Breast epithelium (tissue), 4 donors: ENCODE results near the gene GAPDH. TPM values are rescaled to one million over a fixed set of nuclear protein-coding genes. Genes with fewer than 3 reads are reported as not detected.

Source experiments
- DNase-seq, 2 donors: peaks; one replicate each; pipeline ENCODE4 v3.0.0-alpha.2; 2019; ENCODE audit warnings: low spot score in 2 of 2
- H3K27ac ChIP-seq, 2 donors: fragments of 200-600 bp; sonication (generic) in 1 of 2; one replicate each; pipeline ENCODE4 v1.5.1; 2016 to 2019; ENCODE audit warnings: mild to moderate bottlenecking in 1 of 2
- H3K27me3 ChIP-seq, 2 donors: fragments of 200-600 bp; sonication (generic) in 1 of 2; one replicate each; pipeline versions ENCODE4 v1.5.1 to v1.6.0; 2017 to 2019; ENCODE audit warnings: control low read depth in 1 of 2, mild to moderate bottlenecking in 1 of 2
- H3K36me3 ChIP-seq: fragments of 200-600 bp; one replicate; pipeline ENCODE4 v1.5.1; 2019
- H3K4me1 ChIP-seq, 2 donors: fragments of 200-600 bp; sonication (generic); one replicate each; pipeline ENCODE4 v1.5.1; 2016 to 2019; ENCODE audit warnings: control low read depth in 1 of 2
- H3K4me3 ChIP-seq, 3 donors: fragments of 200-600 bp; sonication (generic); 1 replicate in 2 of 3; 2 replicates in 1 of 3; pipeline ENCODE4 v1.5.1; 2016 to 2019; ENCODE audit warnings: mild to moderate bottlenecking in 3 of 3, moderate library complexity in 2 of 3
- H3K9me3 ChIP-seq, 2 donors: fragments of 200-600 bp; sonication (generic) in 1 of 2; one replicate each; pipeline ENCODE4 v1.5.1; 2016 to 2019; ENCODE audit warnings: control low read depth in 1 of 2
- POLR2A ChIP-seq: fragments of 450-650 bp; IDR thresholded peaks from one replicate; pipeline ENCODE4 v1.6.1; 2016; ENCODE audit warnings: antibody characterized with exemption, mild to moderate bottlenecking, moderate library complexity
- POLR2AphosphoS5 ChIP-seq, 3 donors: sonication (generic); formaldehyde crosslinking; IDR thresholded peaks; one replicate each; pipeline ENCODE4 v1.6.1; 2017; ENCODE audit warnings: antibody characterized with exemption in 3 of 3
- intact Hi-C: fragments of 100-400 bp; cut with DNase I; formaldehyde crosslinking; loops from one replicate; pipeline ENCODE4 v1.15.1; 2023; ENCODE audit warnings: low total_unique reads
- total RNA-seq, 3 donors: library from RNA; depleted of rRNA; stranded (reverse); fragments of >200 nt; gene quantifications; one replicate each; pipeline ENCODE4 v1.1.0, GENCODE V29; 2016
- TF ChIP-seq, protein P1 (sequence below), 3 donors: fragments of 450-650 bp; IDR thresholded peaks; one replicate each; pipeline ENCODE4 v1.5.1; 2016 to 2017; ENCODE audit warnings: antibody characterized with exemption in 3 of 3, mild to moderate bottlenecking in 3 of 3, moderate library complexity in 3 of 3

Gene GAPDH
- total RNA-seq, 3 donors from 2014 or later = 1,134 to 1,818 (median 1,628) TPM

DNA sequence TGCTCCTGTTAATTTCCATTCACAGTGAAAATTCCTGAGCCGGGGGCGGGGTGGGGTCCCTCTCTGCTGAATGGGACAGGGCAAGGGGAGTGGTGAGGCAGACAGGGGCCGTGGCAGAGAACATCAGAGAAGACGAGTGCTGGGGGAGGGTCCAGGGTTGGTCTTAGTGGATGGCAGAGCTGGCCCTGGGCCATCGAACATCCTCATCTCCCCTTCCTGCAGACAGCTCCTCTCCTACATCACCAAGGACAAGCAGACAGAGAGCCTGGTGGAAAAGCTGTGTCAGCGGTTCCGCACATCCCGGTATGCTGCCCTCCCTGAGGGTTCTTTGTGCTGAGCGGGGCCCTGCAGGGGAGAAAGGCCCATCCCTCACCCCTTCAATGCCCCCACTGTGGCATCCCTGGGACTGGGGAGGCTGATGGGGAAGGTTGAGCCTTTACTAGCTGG lies 5.0 kb upstream of the GAPDH start:
- Histone ChIP-seq H3K36me3 (no peaks in the 10 kb centered on the region), H3K4me1 (peaks cover 0 to 17% of the 10 kb centered on the region in 2 donors), H3K4me3 (no peak overlapping the region), H3K27me3 (no peaks in the 10 kb centered on the region), H3K9me3 (no peaks in the 10 kb centered on the region), H3K27ac (peak overlapping the region; percentile 57 to 62)
- TF ChIP-seq, protein P1, sequence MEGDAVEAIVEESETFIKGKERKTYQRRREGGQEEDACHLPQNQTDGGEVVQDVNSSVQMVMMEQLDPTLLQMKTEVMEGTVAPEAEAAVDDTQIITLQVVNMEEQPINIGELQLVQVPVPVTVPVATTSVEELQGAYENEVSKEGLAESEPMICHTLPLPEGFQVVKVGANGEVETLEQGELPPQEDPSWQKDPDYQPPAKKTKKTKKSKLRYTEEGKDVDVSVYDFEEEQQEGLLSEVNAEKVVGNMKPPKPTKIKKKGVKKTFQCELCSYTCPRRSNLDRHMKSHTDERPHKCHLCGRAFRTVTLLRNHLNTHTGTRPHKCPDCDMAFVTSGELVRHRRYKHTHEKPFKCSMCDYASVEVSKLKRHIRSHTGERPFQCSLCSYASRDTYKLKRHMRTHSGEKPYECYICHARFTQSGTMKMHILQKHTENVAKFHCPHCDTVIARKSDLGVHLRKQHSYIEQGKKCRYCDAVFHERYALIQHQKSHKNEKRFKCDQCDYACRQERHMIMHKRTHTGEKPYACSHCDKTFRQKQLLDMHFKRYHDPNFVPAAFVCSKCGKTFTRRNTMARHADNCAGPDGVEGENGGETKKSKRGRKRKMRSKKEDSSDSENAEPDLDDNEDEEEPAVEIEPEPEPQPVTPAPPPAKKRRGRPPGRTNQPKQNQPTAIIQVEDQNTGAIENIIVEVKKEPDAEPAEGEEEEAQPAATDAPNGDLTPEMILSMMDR (IDR thresholded peaks at IDR 0.05) = no peak
- no peak for TF ChIP-seq POLR2AphosphoS5 (IDR thresholded peaks at IDR 0.05)
- no peak for TF ChIP-seq POLR2A
- intact Hi-C loops = no loop called here
- DNase-seq = no peak

DNA sequence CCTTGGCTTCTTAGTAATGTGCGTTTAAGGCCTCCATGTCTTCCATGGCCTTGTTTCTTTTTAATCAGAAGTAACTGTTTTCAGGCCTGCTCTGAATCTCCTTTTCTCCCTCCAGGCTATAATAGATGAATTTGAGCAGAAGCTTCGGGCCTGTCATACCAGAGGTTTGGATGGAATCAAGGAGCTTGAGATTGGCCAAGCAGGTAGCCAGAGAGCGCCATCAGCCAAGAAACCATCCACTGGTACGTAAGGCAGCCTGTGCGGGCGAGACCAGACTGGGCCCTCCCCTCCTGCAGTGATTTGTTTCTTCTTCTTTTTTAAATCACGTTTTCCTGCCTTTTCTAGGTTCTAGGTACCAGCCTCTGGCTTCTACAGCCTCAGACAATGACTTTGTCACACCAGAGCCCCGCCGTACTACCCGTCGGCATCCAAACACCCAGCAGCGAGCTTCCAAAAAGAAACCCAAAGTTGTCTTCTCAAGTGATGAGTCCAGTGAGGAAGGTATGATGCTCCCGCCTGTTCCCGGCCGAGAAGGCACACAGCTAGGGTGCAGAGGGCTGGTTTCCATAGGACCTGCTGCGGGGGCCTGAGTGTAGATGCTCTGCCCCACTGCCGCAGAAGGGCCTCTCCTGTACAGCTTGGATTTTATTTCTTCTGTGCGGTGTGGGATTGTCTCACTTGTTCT lies 3.6 kb upstream of the GAPDH start:
- peaks cover 2 to 19% of the 10 kb centered on the region in 2 donors for H3K4me1 ChIP-seq
- intact Hi-C loops = loop anchor here (10.0 kb wide), 1 partner anchor 106 kb away; no protein-coding TSS in a partner anchor
- TF ChIP-seq, protein P1 (IDR thresholded peaks at IDR 0.05) = no peak
- TF ChIP-seq POLR2AphosphoS5 (IDR thresholded peaks at IDR 0.05) (no peak), POLR2A (no peak)
- H3K9me3 ChIP-seq = no peaks in the 10 kb centered on the region
- no peak overlapping the region for H3K4me3 ChIP-seq
- H3K27ac ChIP-seq = no peak overlapping the region
- no peaks in the 10 kb centered on the region for H3K27me3 ChIP-seq
- DNase-seq = no peak
- no peaks in the 10 kb centered on the region for H3K36me3 ChIP-seq

DNA sequence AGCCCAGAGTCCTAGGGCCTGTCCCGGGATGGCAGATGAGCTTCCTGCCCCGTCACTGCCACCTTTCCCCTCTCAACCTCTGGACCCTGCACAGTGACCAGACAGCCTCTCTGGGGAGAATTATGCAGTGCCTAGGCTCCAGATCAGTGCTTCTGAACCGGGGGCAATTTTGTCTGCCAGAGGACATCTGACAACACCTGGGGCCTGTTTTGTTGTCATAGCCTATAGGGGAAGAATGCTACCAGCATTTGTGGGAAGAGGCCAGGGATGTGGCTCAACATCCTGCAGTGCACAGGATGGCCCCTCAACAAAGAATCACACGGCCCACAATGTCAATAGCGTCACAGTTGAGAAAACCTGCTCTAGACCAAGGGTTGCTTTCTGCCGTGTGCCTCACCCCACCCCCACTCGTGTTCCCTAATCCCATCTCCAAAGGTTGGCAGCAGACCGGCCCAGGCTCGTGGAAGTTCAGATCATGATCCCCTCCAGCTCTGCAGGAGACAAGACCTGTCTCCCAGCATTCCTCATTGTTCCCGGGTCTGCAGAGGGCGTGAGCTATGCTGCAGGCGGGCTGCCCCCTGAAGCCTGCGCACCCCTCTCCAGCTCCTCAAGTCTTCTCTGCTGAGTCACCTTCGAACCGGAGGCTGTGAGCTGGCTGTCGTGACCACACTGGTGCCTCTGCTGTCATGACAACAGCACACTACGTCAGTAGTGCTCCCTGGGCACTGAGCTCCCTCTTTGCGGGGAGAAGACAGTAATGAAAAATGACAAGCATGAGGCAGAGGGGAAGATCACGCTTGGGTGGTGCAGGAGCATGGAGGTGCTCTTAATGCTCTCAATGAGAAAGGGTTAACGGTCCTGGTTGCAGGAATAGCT lies 2.0 kb upstream of the GAPDH start:
- no peak for DNase-seq
- intact Hi-C loops = loop anchor here (2.0 to 10.0 kb wide), 2 partner anchors 25 to 107 kb away; partner anchors contain the start of gene IFFO1
- H3K4me3 ChIP-seq = peak overlapping the region in 1 of 3 donors; percentile 82
- H3K27me3 ChIP-seq = no peaks in the 10 kb centered on the region
- H3K36me3 ChIP-seq = no peaks in the 10 kb centered on the region
- no peaks in the 10 kb centered on the region for H3K9me3 ChIP-seq
- H3K4me1 ChIP-seq = peaks cover 6 to 26% of the 10 kb centered on the region in 2 donors
- peak overlapping the region; percentile 94 to 98 for H3K27ac ChIP-seq
- no peak for TF ChIP-seq POLR2AphosphoS5 (IDR thresholded peaks at IDR 0.05)
- TF ChIP-seq POLR2A = no peak
- TF ChIP-seq, protein P1 (IDR thresholded peaks at IDR 0.05) = no peak

DNA sequence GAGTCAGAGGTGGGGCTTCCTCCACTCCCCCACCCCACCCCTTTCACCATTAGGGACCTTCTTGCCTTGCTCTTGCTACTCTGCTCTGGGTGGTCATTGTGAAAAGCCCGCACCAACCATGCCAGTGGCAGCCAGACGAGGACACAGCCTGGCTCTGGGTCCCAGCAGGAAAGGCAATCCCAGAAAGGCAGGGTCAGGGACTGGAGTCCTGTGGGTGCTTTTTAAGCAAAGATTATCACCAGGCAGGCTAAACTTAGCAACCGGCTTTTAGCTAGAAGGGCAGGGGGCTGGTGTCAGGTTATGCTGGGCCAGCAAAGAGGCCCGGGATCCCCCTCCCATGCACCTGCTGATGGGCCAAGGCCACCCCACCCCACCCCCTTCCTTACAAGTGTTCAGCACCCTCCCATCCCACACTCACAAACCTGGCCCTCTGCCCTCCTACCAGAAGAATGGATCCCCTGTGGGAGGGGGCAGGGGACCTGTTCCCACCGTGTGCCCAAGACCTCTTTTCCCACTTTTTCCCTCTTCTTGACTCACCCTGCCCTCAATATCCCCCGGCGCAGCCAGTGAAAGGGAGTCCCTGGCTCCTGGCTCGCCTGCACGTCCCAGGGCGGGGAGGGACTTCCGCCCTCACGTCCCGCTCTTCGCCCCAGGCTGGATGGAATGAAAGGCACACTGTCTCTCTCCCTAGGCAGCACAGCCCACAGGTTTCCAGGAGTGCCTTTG lies 1.2 kb upstream of the GAPDH start:
- Histone ChIP-seq H3K36me3 (no peaks in the 10 kb centered on the region), H3K27ac (peak overlapping the region; percentile 94 to 98), H3K27me3 (no peaks in the 10 kb centered on the region), H3K9me3 (no peaks in the 10 kb centered on the region), H3K4me1 (peaks cover 6 to 26% of the 10 kb centered on the region in 2 donors), H3K4me3 (peak overlapping the region; percentile 82 to 97 (median 88))
- TF ChIP-seq, protein P1 (IDR thresholded peaks at IDR 0.05) = no peak
- TF ChIP-seq POLR2AphosphoS5 (IDR thresholded peaks at IDR 0.05) = peak in 2 of 3 donors; percentile 41 to 47
- TF ChIP-seq POLR2A = no peak
- DNase-seq = peak; percentile 70 to 75
- intact Hi-C loops = loop anchor here (2.0 to 10.0 kb wide), 2 partner anchors 24 to 108 kb away; partner anchors contain the start of gene IFFO1
